IPS DF 4.7 (cell line): ENCODE measurements around the gene NDUFS7.

Experiments used
- DNase-seq: peaks from one replicate; pipeline ENCODE4 v3.0.0-alpha.2; 2013; ENCODE audit warnings: low spot score; ENCODE audit errors: extremely low read depth

NDUFS7 gene

DNA sequence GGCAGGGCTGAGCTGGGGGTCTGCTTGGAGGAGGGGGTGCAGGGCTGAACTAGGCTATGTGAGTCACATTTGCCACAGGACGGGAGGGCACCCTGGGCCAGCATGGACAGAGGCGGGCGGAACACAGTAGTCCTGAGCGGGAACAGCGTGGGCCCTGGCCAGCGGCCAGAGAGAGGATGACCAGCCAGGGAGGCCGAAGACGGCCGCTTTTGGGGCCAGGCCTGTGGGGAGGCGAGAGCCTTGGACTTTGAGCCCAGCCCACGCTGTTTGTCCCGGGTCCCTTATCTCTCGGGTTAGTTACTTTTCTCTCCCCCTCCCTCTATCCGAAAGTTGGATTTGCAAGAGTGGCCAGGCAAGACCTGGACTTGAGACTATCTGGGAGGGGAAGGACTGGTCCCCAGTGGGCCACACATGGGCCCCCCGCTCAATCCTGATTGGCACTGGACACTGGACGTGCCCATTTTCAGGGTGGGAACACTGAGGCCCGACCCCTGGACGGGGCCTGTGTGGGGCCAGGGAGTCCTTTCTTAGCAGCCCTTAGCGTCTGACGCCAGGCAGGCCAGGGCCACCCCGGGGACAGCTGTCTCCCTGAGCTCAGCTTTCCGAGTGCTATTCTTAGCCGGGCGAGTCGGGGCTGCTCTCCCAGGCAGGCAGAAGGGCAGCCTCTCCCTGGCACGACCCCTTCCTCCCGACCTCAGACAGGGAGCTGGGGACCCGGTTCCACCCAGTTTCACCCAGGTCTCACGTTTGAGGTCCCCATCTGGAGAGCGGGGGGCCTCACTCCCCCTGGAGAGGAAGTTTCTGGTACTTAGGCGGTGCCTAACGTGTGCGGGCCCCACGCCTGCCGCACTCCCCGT, 16.8 kb downstream of the NDUFS7 start:
- no peak for DNase-seq

DNA sequence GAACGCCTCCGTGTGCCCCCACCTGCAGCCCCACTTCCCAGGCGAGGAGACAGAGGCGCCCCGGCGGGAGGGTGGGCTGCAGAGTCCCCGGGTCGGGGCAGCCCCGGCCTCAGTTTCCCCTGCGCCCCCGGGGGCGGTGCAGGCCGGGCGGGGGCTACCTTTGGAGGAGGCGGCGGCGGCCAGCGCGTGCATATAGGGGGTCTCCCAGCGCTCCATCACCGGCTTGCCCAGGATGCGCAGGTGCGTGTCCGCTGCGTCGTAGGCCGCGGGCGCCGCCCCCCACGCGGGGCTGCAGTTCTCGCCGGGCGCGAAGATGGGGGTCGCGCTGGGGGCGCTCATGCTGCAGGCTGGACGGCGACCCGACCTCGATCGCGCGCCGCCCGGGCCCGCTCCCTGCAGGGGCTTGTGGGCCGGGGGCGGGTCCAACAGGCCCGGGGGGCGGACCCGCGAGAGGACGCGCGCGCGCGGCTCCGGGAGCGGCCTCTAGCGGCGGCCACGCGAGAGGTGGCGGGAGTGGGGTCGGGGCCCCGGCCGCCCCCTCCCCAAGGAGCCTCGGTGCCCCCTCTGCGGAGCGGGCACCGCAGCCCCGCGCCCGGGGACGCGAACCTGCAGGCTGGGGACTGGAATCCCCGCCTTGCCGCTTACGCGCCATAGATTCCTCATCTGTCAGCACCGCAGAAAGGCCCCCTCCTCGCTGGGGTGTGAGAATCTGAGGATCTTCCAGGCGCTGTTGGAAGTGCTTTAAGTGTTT, 17.6 kb downstream of the NDUFS7 start, which contains the start of gene GAMT:
GAMT (minus strand) TSS at position 405 of the 751 bp plus-strand sequence; CDS start at position 339, 66 bp downstream.
- no peak for DNase-seq

DNA sequence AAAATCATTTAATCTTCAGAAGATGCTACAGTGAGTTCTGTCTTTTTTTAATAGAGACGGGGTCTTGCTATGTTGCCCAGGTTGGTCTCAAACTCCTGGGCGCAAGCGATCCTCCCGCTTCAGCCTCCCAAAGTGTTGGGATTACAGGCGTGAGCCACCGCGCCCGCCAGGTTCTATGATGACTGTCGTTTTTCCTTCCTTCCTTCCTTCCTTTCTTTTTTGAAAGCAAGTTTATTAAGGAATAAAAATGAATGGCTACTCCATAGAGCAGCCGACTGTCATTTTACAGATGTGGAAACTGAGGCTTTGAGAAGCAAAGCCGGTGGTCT, 18.1 kb downstream of the NDUFS7 start:
- no peak for DNase-seq

DNA sequence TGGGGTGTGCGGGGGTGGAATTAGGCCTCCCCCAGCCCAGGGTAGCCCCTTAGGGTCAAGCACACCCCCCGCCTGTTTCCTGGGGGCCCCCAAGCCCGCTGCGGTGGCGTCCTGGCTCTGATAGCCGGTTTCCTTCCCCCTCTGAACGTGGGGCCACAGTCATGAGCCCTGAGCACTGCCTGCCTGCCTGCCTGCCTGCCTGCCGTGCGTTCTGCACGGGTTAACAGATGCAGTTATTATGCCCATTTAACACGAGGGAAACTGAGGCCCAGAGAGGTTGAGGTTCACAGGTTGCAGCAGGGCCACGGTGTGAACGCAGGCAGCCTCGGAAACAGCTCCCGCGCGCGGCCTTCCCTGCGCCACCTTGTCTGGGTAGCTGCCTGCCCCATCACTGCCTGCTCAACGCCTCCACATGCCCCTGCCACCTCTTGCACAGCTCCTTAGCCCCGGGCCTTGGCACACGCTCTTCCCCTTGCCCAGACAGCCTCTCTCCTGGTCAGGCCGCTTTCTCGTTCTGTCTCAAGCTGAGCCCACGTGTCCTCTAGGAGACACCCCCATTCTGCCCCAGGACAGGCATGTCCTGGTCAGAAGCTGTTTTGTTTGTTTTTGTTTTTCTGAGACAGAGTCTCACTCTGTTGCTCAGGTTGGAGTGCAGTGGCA, 18.8 kb downstream of the NDUFS7 start:
- DNase-seq, result no peak

DNA sequence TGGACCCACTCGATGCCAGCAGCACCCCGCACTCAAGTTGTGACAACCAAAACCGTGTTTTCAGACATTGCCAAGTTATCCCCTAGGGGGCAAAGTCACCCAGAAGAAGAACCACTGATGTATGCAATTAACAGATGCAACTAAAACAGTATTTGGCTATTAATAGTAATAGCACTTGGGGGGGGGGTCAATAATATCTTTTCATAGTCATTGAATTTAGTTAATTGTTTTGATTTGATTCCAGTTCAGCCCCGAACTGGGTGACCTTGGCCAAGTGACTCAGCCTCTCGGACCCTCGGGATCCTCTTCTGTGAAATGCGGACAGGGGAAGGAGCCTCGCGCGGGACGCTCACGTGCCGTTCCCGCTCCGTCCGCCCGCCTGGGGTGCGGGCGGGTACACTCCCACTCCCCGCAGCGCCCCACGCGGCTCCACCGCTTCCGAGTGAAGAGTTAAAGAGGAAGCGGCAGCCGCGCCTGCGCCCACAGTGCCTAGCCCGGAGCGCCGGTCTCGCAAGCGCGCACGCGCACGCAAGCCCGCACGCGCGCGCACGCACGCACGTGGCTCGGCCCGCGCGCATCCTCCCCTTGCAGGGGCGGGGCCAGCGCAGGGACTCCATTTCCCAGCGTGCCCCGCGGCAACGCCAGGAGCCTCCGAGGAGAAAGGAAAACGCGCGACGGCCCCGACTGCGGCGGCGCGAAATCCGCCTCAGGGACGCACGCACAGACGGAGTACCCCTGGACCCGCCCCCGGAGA, 23.2 kb downstream of the NDUFS7 start:
- no peak for DNase-seq

DNA sequence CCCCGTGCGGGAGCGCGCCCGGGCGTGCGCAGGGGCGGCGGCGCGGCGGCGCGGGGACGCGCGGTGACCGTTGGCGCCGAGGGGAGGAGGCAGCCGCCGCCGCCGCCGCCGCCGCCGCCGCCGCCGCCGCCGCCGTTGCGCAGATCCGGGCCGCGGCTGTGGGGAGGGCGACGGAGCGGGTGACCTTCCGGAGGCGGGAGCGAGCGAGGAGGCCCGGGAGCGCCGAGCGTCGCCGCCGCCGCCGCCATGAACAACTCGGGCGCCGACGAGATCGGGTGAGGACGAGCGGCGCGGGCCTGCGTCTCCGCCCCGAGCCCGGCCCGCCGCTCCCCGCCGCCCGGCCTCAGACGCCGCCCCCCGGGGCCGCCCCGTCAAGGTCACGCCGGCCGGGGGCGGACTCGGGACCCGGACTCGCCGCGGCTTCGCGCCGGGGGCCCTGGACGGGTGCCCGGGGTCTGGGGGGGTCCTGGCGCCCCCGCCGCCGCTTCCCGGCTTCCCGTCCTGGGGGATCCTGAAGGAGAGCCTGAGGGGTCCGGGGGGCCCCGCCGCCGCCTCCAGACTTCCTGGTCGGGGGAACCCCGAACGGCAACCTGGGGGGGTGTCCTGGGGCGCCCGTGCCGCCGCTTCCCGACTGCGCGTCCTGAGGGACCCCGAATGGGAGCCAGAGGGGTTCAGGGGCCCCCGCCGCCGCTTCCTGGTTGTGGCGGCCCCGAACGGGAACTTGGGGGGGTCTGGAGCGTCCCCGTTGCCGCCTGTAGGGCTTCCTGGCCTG, 24.0 kb downstream of the NDUFS7 start, which contains the start of gene DAZAP1:
DAZAP1 (plus strand) TSS at position 59 of the 772 bp plus-strand sequence; CDS start at position 247, 188 bp downstream.
- no peak for DNase-seq

DNA sequence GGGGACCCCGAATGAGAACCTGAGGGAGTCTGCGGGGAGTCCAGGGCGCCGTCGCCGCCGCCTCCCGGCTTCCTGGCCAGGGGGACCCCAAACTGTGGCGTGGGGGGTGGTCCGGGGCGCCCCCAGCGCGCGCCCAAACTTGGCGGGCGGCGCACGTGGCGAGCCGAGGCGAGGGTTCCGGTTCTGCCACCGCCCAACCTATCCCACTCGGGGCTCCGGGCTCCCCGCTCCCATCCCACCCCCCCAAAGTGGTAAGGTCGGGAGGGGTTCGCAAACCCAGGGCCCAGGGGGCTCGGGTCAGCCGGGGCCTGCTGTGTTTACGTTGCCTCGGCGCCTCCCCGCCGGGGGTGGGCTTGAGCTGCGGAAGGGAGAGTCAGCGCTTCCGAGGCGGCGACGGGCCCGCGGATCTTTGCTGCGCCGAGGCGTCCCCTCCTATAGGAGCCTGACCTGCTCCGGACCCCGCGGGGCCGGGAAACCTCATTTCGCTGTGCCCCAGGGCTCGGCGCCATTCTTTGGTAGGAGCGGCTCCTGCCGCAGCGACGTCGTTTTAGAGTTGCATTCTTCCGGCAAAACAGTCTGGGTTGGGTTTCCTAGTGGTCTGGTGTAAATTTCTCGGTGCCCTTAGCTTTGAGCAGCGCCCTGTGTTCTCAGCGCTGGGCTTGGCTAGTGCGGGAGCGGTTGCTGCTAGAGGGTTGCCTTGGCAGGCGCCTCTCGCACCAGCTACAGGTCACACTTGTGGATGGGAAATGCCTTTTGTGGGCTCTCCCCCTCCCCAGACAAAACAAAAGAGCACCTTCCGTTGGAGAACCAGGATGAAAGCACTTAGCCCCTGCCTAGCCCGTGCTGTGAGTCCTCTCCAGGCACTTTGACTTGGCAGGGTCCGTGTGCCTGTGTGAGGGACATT, 24.8 kb downstream of the NDUFS7 start:
- DNase-seq, result no peak

DNA sequence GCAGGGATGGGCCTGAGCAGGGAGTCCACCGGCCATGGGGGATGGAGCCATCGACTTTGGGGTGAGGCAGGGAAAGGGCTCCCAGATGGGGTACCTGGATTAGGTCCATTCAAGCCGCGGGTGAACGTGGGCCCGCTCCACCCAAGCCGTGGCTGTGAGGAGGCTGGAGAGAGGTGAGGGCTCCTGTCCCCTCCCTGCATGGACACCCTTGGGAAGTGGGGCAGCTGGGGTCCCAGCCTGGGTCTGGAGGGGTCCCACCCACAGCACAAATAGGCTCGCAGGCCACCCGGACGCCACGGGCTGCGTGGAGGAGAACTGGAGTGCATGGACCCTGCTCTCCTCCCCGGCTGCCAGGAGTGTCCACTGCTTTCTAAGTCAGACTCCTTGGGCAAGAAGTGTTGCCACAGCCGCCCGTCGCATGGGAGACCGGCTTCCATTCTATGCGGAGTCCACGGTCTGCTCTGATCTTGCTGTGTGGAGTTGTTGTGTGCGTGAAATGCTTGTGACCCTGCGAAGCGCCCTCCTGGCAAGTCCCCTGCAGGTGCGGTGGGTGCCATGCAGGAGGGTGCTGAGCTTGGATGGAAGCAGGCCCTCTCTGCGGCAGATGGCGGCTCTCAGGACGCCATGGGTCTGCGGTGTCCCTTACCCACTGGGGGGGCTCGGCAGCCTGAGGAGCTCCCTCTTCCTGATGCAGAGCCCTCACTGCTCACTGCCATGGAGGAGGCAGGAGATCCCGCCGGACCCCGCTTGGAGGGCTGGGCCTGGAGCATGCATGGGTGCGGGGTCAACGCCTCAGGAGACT, 25.7 kb downstream of the NDUFS7 start:
- no peak for DNase-seq

DNA sequence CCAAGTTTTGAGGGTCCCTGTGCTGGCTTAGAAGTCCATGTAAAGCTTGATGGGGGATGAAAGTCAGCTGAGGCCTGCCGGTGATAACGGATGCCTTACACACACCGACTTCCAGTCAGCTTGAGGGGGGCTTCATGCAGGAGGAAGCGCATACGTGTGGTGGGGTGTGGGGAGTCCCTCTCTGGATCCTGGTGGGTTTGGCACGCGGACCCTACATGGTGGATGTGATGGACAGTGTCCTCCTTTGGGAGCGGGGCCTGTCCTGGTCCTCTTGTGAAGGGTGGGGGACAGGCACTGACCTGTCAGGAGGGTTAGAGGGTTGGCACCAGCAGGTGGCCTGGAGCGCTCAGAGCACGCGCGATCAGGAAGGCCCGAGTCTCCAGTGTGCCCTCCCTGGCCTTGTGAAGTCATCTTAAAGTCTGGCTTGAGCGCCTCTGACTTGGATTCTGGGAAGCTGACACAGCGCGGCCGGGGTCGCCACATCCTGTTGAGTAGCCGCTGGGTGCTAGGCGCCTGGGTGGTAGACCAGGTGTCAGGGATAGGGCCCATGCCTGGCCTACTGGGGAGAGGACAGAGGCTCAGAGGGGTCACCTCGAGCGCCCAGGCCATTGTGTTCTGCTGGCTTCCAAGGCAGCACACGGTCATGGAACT, 26.6 kb downstream of the NDUFS7 start:
- DNase-seq, result no peak

DNA sequence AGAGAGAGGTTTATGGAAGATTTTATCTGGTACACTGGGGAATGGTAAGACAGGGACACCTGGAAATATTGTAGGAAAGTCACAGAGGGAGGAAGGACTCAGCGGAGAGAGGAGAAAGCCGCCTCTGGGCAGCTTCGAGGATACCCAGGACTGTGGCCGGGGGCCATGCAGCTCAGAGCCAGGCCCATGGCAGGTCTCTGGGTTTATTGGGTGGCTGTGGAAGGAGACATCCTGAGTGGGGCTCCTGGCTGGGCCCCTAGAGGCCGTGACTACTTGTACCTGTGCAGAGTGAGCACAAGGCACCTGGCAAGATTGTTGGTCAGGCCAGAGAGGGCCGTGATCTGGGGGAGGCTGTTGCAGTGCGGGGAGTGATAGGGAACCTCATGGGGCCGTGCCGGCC, 27.1 kb downstream of the NDUFS7 start:
- no peak for DNase-seq

DNA sequence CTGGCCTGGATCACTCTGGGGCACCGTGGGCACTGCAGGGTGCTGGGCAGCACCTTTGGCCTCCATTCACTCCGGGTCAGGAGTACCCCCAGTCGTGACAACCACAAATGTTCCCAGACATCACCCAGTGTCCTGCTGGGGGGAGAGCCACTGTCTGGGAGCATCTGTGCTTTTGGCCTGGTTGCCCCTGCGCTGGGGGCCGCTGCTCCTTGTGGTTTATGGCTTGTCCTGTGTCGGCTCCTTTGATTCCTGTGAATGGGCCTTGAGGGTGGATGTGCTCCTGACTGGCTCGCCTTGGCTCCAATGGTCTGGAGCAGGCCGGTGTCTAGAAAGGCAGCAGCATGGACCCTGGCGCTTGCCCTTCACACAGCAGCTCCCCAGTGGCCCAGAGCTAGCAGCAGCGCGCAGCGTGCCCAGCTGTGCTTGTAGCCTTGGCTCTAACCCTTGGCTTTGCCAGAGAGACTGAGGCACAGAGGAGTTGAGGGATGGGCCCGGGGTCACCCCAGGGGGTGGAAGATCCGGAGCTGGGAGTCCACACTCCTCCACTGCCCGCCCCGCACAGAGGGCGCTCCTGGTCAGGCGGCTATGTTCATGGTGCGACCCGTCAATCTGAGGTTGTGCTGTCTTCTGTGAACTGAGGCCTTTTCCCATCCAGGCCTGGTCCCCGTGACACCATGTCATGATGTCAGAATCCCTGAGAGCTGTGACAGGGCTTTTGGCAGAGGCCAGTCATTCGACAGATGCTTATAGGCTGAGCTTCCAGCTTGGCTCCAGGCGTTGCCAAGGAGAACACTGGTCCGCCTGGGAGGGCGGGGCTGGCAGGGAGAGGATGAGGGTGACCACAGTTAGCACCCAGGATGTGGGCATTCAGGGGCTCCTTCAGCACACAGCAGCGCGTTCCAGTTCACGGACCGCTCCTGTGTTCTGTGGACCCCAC, 27.8 kb downstream of the NDUFS7 start:
- no peak for DNase-seq

DNA sequence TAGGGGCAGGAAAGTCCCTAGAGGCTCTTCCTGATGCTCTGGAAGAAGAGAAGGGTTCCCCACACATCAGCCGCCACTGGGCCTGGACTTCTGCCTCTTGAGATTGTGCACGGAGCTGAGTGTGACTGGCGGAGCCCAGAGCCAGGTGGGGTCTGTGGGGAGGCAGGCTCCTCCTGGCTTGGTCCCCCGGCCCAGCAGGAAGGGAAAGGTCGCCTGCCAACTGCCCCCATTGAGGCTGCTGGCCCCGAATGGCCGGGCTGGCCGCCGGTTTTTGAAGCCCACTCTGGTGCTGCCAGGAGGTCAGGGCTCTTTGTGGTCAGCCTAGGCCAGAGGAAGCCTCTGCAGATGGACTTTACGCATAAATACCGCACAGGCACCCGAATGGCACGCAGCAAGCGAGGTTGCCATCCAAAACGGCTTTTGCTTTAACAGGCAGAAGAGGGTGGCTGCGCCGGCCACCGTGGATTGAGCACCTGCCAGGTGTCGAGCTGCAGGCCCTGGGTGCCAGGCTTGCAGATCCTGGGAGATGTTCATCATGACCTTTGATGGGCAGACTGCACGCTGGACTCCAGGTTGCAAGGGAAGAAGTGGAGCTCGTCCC, 28.7 kb downstream of the NDUFS7 start:
- no peak for DNase-seq

DNA sequence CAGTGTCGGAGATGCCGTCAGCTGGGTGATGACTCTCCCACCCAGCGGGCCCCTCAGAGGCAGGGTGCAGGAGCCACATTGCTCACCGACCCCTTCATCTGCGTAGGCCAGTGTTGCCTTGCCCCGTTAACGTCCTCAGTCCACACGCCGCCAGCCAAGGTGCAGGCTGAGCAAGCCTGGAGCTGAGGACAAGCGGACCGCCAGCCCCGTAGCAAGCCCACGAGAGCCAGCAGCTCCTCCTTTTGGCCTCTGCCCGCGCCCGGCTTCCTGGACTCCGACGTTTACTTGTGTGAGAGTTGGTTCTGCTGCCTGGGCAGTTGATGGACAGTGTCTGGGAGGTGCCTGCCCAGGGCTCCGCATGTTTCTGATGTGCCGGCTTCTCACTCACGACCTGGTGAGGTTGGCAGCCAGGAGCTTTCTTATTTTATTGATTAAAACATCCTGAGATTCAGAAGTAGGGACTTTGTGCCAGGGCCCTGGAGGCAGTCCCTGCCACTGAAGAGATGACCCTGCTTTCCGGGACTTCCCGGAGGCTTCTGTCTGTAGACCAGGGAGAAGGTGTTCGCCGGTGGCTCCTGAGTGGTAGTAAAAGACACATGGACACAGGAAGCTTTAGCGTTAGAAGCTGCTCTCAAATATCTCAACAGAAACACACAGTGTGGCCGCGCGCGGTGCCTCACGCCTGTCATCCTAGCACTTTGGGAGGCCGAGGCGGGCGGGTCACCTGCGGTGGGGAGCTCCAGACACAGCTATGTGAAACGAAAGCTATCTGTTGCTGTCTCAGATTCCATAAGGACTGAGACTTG, 29.5 kb downstream of the NDUFS7 start:
- no peak for DNase-seq

DNA sequence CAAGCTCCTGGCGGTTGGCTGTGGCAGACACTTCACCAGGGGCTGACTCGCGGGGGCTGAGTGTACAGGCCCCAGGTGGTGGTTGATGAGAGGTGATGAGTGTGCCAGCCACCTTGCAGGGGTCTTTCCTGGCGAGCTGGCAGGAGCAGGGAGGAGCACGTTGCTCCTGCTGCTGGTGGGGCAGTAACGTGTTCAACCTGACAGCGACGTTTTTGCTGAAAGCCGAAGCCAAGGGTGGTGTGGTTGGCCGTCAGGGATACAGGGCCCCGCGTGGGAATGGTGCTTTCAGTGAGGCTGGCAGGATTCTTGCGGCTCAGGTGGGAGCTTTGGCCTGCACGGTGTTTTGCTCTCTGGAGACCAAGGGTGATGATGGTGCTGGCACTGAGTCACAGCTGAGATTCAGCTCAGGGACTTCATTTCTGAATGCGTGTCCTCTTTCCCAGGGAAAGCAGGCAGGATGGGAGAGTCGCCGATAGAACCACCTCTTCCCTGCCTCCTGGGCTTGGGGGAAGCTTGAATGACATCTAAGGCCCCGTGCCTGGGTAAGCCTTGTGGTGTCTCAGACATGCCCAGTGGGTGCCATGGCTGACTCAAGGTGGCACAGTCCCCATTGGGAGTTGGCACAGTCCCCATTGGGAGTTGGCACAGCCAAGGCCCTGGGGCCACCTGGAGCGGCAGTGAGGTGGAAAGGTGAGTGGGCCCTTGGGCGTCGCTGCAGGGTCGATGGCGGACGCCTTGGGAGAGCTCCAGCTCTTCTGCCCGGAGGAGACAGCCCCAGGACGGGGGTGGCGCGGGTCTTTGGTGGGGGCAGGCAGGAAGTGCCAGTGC, 32.5 kb downstream of the NDUFS7 start:
- no peak for DNase-seq

DNA sequence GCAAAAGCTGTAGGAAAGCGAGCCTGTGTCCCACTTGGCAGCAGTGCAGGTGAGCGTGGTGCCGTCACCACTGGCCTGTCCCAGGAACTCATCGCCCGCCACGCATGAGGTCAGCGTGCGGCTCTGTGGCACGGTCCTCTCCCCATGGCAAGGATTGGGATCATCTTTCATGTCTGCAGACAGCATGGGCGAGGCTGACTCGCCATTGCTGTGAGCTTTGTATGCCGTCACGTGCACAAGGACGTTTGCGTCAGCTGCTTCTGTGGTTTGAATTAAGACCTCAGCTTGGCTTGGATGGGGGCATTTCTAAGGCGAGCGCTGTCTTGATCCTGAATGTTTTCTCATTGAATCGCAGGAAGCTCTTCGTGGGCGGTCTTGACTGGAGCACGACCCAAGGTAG, 33.4 kb downstream of the NDUFS7 start:
- DNase-seq, result no peak
